ENCODE data around the gene KLHL7.
"Not testable (repeated sequence)": the region's sequence is repeated elsewhere in the genome, so short reads cannot be mapped to it uniquely, and the experiment has no call there.

The KLHL7 gene

DNA sequence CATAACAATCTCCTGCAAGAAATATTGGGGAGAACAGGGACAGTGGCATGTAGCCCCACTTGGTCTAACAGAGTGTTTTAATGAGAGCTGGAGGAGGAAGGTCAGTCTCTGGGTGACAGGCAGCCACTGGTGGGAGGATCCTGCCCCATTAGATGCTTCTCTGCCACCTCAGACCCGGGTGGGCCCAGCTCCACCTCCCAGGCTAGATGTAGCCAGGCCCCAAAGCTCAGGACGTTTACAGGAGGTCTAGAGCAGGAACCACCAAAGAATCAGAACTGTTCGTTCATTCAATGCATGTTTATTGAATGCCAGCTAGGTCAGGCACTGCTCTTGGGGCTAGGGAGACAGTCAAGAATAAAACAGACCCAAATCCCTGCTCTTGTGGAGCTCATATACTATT lies 112.6 kb downstream of the KLHL7 start:
- no peak for DNase-seq

DNA sequence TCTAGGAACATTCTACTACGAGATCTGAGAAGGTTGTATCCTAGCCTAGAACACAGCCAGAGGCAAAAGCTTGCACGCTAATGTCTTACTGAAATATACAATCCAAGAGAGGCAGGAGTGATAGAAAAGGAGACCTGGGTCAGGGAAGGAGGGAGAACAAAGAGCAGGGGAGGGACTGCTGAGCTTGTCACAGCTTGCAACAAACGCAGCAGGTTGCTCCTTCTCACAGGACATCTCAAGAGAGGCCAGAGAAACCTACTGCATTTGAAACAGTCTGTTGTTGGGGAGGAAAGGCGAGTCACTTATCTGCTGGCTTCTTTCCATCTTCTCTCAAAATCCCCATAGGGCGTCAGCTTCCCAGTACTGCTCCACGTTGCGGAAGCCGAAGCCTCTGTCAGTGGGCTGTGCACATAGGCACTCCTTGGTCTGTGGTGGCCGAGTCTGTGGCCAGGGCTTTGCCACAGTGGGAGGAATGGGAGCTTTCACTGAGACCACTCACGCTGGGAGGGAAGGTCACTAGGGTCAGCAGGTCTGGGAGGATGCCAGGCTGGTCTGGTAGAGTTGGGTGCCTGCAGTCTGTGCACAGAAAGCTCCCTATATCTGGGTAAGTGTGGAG lies 115.2 kb downstream of the KLHL7 start:
- DNase-seq: no peak

DNA sequence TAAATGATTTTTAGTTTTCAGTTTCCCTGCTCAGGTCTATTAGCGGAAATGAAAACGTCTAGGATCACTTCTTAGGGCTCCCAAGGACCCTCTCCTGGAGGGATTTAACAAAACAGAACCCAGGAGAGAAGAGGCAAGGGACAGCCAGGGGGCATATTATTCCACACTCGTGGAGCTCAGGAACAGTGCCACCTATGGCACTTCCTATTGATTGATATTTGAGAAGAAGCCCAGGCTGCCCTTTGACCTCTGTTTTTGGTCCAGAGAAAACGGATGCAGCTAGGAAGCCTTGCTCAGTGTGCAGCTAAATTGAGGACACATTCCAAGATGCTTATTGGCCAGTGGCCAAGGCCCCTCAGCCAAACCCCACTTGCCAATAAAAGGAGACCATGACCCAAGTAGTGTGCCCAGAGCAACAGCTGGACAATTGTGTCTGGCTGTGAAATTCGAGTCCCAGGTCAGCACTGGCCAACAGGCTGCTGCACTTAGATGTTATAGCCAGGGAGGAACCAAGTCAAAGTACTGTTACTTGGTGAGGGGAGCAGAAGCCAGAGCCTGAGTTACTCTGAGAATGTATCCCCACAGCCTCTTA lies 117.0 kb downstream of the KLHL7 start:
- no peak for DNase-seq

DNA sequence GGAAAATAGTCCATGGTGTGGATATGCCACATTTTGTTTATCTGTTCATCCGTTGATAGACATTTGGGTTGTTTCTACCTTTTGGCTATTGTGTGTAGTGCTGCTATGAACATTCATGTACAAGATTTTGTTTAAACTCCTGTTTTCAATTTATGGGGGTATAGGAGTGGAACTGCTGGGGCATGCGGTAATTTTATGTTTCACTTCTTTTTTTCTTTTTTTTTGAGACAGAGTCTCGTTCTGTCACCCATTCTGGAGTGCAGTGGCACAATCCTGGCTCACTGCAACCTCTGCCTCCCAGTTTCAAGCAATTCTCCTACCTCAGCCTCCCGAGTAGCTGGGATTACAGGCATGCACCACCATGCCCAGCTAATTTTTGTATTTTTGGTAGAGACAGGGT lies 118.8 kb downstream of the KLHL7 start:
- not testable (repeated sequence) for DNase-seq

DNA sequence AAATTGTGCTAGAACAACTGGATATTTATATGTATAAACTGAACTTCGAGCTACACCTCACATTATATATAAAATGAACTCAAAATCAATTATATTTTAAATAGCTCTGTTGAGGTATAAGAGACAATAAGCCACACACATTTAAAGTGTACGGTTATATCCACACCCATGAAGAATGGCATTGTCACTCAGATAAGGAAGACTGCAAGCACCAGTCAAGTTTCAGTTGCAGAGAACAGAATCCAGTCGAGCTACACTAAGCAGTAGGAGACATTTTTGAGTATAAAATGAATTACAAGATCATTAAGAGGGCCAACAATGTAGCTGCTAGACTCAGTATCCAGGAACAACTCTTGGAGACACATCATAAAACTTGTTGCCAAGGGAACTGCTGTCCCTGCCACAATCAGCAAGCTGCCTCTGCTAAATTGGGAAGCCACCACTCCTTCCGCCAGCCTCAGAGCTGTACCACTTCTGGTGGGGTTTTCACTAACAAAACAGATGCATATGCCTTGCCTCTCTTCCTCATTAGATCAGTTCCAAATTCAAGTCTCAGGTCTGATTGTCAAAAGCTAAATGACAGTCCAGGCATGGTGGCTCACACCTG lies 121.4 kb downstream of the KLHL7 start:
- no peak for DNase-seq

All from NCI-H345 (cell line).